ENCODE results near the gene OXGR1. TPM values are rescaled to one million over a fixed set of nuclear protein-coding genes. Genes with fewer than 3 reads are reported as not detected.

Gene OXGR1
- total and polyA plus RNA-seq, 2 donors (not counting 3 experiments of a cell fraction or from before 2014, with no cell fraction given): not detected

- no peak for FAIRE-seq
- no peak for TF ChIP-seq POLR2AphosphoS5 (IDR thresholded peaks at IDR 0.05; ENCODE audit: insufficient read depth, low read depth, low read length)
- no peak for TF ChIP-seq EZH2 (IDR thresholded peaks at IDR 0.05; ENCODE audit: borderline replicate concordance, low read depth, low read length, severe bottlenecking)
- no peak for TF ChIP-seq MAX (IDR thresholded peaks at IDR 0.05; ENCODE audit: insufficient read depth, insufficient read length)
- no peak for TF ChIP-seq POLR2A (IDR thresholded peaks at IDR 0.05; ENCODE audit: low read depth, low read length)
- TF ChIP-seq FOS (IDR thresholded peaks at IDR 0.05; ENCODE audit: borderline replicate concordance, insufficient read depth, low read length): no peak
- TF ChIP-seq, protein P1, sequence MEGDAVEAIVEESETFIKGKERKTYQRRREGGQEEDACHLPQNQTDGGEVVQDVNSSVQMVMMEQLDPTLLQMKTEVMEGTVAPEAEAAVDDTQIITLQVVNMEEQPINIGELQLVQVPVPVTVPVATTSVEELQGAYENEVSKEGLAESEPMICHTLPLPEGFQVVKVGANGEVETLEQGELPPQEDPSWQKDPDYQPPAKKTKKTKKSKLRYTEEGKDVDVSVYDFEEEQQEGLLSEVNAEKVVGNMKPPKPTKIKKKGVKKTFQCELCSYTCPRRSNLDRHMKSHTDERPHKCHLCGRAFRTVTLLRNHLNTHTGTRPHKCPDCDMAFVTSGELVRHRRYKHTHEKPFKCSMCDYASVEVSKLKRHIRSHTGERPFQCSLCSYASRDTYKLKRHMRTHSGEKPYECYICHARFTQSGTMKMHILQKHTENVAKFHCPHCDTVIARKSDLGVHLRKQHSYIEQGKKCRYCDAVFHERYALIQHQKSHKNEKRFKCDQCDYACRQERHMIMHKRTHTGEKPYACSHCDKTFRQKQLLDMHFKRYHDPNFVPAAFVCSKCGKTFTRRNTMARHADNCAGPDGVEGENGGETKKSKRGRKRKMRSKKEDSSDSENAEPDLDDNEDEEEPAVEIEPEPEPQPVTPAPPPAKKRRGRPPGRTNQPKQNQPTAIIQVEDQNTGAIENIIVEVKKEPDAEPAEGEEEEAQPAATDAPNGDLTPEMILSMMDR (IDR thresholded peaks at IDR 0.05; ENCODE audit: extremely low read depth in 1 of 2, insufficient read depth in 1 of 2, low read depth in 1 of 2, low read length in 2 of 2): no peak
- TF ChIP-seq GATA2 (IDR thresholded peaks at IDR 0.05; ENCODE audit: insufficient read depth, insufficient read length, low read depth, low read length): no peak
- TF ChIP-seq JUN (IDR thresholded peaks at IDR 0.05; ENCODE audit: borderline replicate concordance, insufficient read depth, insufficient read length, low read depth): no peak
- no peak for TF ChIP-seq MYC (IDR thresholded peaks at IDR 0.05; ENCODE audit: low read depth, low read length)
- Histone ChIP-seq H3K36me3 (ENCODE audit: control insufficient read depth in 2 of 2, extremely low read depth in 1 of 2, insufficient read depth in 2 of 2, low read length in 2 of 2) (no peaks in the 10 kb centered on the region), H3K9me3 (replicated peaks; ENCODE audit: control insufficient read depth, insufficient read depth, low read length) (no peaks in the 10 kb centered on the region), H3K79me2 (ENCODE audit: control insufficient read depth, insufficient read depth, low read length) (no peaks in the 10 kb centered on the region), H3K27ac (ENCODE audit: insufficient read depth, low read depth, low read length) (no peak overlapping the region), H3K4me1 (ENCODE audit: control insufficient read depth, extremely low read depth, insufficient read depth, low read length) (no peaks in the 10 kb centered on the region), H3K9me1 (replicated peaks; ENCODE audit: control insufficient read depth, extremely low read depth, insufficient read depth, low read length) (no peaks in the 10 kb centered on the region), H3K27me3 (ENCODE audit: control insufficient read depth in 2 of 2, insufficient read depth in 2 of 2, low read length in 2 of 2) (peaks cover 47 to 72% of the 10 kb centered on the region in 2 experiments), H3K4me2 (ENCODE audit: insufficient read depth, low read length) (no peak overlapping the region), H2AFZ (ENCODE audit: low read depth, low read length) (no peak overlapping the region), H3K4me3 (replicated peaks in 1 of 3; ENCODE audit: insufficient read depth in 1 of 3, low read depth in 1 of 3, low read length in 3 of 3) (no peak overlapping the region), H4K20me1 (replicated peaks; ENCODE audit: control insufficient read depth, extremely low read depth, insufficient read depth, low read length) (no peaks in the 10 kb centered on the region), H3K9ac (replicated peaks; ENCODE audit: extremely low read depth, insufficient read depth, low read length) (no peak overlapping the region)
- ChIA-PET POLR2A (no interaction called here), CTCF (interaction anchor here (0.6 to 3.6 kb wide), 3 partner anchors 10 to 34 kb away, joined by 3 to 17 read pairs (median 3); no protein-coding TSS in a partner anchor)
- dilution Hi-C loops (cut with MboI; ENCODE audit: extremely low pct_ligation_motif_present, low sequenced_read_pairs): no loop called here
- DNase-seq (ENCODE audit: low read depth, low spot score): no peak
- intact Hi-C loops (cut with micrococcal nuclease): no loop called here
- BruUV-seq (replicated peaks): no TSS peak
Measured at GRCh38 chr13:96992633-96993032, 1.6 kb downstream of the OXGR1 start.
